Measurements from ENCODE around the gene ARHGEF39. TPM values are rescaled to one million over a fixed set of nuclear protein-coding genes. Genes with fewer than 3 reads are reported as not detected.

The ARHGEF39 gene
- total RNA-seq, 1 donor from 2014 or later: 0.85 TPM

DNA sequence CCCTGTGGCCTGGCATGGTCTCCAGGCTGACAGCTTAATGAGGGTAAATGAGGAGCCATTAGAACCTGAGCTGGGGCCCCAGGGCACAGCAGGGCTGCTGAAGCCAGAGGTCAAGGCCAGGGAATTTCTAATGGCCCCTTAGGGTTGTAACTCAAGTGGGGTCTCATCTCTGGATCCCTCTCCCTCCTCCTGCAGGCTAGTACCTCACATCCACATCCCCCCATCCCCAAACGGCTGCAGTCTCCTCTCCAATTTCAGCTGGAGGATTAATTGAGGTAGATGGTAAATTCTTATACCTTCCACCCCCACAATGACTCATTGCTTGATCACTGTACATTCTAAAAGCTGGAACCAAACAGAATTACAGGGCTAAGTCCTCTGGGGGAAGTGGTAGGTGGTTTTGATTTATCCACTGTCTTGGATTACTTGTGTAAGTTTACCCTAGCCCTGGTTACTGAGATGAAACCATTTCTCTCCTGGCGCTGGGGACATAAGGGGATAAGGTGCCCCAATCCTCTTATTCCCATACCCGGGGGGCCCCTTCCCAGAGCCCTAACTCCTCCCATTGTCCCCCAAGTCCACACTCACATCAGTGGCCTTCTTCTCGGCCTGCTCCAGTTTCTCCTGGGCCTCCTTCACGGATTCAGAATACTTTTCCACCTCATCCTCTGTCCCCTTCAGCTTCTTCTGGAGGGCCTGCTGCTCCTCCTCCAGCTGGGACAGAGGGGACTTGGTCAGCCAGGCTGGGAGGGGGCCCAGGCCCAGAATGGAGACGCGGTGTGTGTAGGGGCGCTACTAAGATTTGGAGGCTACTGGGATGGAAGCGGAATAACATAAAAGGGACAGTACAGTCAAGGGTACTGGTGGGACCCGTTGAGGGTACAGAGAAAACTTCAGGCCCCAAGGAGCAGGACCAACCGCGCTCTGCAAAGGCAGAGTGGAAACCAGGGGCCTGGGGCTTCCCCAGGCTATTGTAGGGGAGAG lies 23.9 kb upstream of the ARHGEF39 start:
- Mint-ChIP-seq H3K27ac (ENCODE audit: unreplicated experiment) (peak overlapping the region; percentile 94), H3K9me3 (ENCODE audit: low read depth) (no peaks in the 10 kb centered on the region), H3K36me3 (ENCODE audit: low read depth) (peaks cover 28% of the 10 kb centered on the region), H3K4me1 (ENCODE audit: low read depth) (peaks cover 63% of the 10 kb centered on the region), H3K27me3 (ENCODE audit: low read depth) (no peaks in the 10 kb centered on the region), H3K4me3 (ENCODE audit: unreplicated experiment) (peak overlapping the region; percentile 99)
- DNase-seq (ENCODE audit: low spot score): no peak
- TF ChIP-seq, protein P1, sequence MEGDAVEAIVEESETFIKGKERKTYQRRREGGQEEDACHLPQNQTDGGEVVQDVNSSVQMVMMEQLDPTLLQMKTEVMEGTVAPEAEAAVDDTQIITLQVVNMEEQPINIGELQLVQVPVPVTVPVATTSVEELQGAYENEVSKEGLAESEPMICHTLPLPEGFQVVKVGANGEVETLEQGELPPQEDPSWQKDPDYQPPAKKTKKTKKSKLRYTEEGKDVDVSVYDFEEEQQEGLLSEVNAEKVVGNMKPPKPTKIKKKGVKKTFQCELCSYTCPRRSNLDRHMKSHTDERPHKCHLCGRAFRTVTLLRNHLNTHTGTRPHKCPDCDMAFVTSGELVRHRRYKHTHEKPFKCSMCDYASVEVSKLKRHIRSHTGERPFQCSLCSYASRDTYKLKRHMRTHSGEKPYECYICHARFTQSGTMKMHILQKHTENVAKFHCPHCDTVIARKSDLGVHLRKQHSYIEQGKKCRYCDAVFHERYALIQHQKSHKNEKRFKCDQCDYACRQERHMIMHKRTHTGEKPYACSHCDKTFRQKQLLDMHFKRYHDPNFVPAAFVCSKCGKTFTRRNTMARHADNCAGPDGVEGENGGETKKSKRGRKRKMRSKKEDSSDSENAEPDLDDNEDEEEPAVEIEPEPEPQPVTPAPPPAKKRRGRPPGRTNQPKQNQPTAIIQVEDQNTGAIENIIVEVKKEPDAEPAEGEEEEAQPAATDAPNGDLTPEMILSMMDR (IDR thresholded peaks at IDR 0.05): no peak

DNA sequence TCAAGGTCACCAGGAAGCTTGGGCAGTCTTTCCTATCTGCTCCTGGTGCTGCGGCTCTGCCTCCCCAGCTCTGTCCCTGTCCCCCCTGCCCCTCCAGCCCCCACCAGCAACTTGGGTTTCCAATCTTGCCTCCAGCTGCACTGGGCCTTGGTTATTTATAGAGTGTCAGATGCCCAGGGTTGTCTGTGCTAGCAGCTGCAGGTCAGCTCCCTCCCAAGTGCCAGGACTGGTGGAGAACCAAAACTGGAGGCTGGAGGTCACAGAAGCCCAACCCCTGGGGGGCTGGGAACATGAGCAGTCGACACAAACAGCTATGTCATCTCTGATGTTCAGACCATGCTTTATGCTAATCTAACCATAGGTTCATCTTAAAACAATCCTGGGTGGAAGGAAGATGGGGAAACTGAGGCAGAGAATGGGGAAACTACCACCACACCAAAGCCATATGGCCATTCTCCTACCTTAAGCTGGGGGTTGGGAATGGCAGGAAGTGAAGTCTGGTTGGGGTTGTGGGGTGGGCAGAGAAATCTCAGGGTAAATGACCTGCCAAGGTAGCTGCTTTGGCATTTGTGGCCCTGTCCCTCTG lies 23.1 kb upstream of the ARHGEF39 start:
- Mint-ChIP-seq H3K4me1 (ENCODE audit: low read depth) (peaks cover 71% of the 10 kb centered on the region), H3K27ac (ENCODE audit: unreplicated experiment) (peak overlapping the region; percentile 94)
- TF ChIP-seq, protein P1 (IDR thresholded peaks at IDR 0.05): no peak

DNA sequence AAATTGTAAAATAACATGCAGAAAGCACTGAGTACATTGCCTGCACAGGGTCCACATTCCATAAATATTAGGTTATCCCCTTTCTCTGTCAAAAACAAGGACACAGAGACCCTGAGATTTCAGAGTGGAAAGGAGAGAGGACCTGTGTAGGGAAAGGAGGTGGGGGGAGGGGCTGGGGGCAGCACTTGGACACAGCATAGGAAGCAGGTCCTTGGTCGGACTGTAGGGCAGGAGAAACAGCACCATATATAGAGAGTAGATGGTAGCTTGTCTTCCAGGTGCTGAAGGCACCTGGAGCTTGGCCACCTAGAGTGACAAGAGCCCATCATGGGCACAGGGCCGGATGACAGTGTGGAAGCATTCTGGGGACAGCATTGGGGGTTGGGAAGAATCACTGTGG lies 22.3 kb upstream of the ARHGEF39 start:
- Mint-ChIP-seq H3K36me3 (ENCODE audit: low read depth) (peaks cover 42% of the 10 kb centered on the region), H3K27ac (ENCODE audit: unreplicated experiment) (peak overlapping the region; percentile 94), H3K9me3 (ENCODE audit: low read depth) (no peaks in the 10 kb centered on the region), H3K4me3 (ENCODE audit: unreplicated experiment) (peak overlapping the region; percentile 99), H3K4me1 (ENCODE audit: low read depth) (peaks cover 78% of the 10 kb centered on the region), H3K27me3 (ENCODE audit: low read depth) (no peaks in the 10 kb centered on the region)
- TF ChIP-seq, protein P1 (IDR thresholded peaks at IDR 0.05): no peak
- no peak for DNase-seq (ENCODE audit: low spot score)

More for the DNA sequence above, 23.1 kb upstream of the ARHGEF39 start:
- Mint-ChIP-seq H3K27me3 (ENCODE audit: low read depth) (no peaks in the 10 kb centered on the region), H3K36me3 (ENCODE audit: low read depth) (peaks cover 35% of the 10 kb centered on the region), H3K9me3 (ENCODE audit: low read depth) (no peaks in the 10 kb centered on the region), H3K4me3 (ENCODE audit: unreplicated experiment) (peak overlapping the region; percentile 99)
- no peak for DNase-seq (ENCODE audit: low spot score)

DNA sequence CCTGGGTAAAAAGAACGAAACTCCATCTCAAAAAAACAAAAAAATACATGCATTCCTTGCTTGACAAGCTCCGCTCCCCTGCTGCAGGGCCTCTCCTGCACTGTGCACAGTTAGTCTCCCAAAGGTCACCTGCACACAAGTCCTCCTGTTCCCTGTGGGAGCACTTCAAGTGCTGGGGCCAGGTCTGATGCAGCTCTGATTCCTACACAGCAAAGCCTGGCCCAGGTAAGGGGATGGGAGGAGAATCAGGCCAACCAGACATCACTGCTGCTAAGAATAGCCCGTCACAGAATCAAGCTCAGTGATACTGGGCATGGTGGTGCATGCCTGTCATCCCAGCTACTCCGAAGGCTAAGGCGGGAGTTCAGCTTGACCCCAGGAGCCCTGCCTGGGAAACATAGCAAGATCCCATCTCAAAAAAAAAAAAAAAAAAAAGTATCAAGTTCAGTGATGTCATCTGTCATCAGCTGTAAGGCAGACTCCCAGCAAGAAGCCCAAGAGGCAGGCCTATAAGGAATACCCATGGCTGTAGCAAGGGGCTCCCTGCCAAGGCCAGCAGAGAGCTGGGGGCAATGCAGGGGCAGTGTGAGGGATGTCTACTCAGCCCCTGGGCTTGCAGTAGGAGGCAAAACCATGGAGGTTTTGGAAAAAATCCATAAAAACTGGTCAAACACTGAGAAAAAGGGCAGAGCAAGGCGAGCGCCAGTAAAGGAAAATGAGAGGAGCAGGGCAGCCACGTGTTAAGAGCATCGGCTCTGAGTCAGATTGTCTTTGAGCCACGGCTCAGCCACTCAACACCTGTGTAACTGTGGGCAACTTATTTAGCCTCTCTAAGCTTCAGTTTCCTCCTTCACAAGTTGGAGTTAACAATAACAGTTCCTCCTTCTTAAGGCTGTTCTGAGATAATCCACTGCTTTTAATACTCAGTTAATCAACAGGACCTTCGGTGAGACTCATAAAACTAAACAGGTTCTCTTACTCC lies 21.5 kb upstream of the ARHGEF39 start:
- DNase-seq (ENCODE audit: low spot score): no peak
- Mint-ChIP-seq H3K36me3 (ENCODE audit: low read depth) (peaks cover 48% of the 10 kb centered on the region), H3K9me3 (ENCODE audit: low read depth) (no peaks in the 10 kb centered on the region), H3K27me3 (ENCODE audit: low read depth) (no peaks in the 10 kb centered on the region), H3K4me1 (ENCODE audit: low read depth) (peaks cover 79% of the 10 kb centered on the region), H3K27ac (ENCODE audit: unreplicated experiment) (peak overlapping the region; percentile 94), H3K4me3 (ENCODE audit: unreplicated experiment) (peak overlapping the region; percentile 99)
- TF ChIP-seq, protein P1 (IDR thresholded peaks at IDR 0.05): no peak

Data from chondrocyte (in vitro differentiated cells).